ENCODE measurements around the gene CCDC91. TPM values are rescaled to one million over a fixed set of nuclear protein-coding genes. Genes with fewer than 3 reads are reported as not detected.
"Not testable (repeated sequence)": the region's sequence is repeated elsewhere in the genome, so short reads cannot be mapped to it uniquely, and the experiment has no call there.

Gene CCDC91
- total RNA-seq, 2 experiments from 2014 or later, result 19.0 to 22.1 TPM

DNA sequence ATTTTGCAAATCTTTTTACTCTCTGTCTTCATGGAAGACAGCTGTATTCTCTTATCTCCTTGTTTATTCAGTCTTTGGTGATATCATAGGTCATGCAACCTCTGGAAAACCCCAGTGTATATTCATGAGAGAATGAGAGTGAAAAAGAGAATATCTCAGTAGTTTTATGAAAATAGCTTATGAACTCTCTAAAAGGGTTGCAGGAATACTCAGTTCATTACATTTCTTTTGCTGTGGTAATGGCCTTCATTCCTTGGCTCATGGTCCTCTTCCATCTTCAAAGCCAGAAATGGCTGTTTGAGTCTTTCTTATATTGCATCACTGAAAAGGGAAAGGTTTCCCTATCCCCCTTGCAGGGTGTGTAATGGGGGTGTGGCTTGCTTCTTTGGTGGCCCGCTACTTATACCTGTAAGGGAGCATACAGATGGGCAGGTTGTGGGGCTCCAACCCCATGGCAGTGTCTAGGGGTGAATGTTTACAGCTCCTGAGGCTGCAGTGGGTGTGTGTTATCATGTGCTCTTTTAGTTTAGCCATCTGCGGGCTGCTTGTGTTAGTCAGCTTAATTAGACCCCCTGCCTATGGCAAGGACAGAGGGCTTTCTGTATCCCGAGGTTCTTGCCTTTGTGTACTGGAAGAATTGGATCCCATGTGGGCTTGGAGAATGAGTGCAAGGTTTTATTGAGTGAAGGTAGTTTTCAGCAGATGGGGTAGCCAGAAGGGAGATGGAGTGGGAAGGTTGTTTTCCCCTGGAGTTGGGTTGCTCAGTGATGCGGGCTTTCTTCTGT, 150.2 kb downstream of the CCDC91 start:
- ChIA-PET CTCF (no interaction called here), POLR2A (no interaction called here)

DNA sequence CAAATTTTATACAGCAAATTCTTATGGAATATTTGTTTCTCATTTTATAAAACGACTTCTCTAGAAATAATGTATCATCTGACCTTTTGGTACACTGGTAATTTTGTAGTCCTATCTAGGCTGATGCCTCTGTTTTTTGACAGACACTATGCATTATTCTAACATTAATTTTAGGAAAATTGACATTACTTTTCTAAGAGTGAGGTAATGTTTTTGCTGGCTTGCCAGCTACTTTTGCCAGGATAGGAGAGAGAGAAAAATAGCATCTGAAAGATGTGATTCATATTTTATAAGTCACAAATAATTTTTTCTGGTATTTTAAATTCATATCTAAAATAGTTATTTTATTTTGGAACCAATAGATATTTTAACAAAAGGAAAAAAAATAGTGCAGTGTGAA, 153.5 kb downstream of the CCDC91 start:
- POLR2A ChIA-PET, result no interaction called here

DNA sequence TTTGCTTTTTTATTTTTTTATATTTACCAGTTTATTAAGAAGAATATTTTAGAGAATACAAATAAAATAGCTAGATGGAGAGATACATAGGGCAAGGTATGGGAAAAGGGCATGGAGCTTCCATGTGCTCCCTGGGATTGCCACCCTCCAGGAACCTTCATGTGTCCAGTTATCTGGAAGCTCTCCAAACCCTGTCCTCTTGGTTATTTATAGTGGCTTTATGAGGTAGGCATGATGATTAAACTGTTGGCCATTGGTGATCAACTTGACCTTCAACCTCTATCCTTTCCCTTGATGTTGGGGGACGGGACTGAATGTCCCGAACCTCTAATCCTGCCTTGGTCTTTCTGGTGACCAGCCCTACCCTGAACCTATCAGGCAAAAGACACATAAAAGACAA, 156.3 kb downstream of the CCDC91 start:
- ChIA-PET CTCF (no interaction called here), POLR2A (no interaction called here)

More for the DNA sequence above, 153.5 kb downstream of the CCDC91 start:
- CTCF ChIA-PET, result no interaction called here

DNA sequence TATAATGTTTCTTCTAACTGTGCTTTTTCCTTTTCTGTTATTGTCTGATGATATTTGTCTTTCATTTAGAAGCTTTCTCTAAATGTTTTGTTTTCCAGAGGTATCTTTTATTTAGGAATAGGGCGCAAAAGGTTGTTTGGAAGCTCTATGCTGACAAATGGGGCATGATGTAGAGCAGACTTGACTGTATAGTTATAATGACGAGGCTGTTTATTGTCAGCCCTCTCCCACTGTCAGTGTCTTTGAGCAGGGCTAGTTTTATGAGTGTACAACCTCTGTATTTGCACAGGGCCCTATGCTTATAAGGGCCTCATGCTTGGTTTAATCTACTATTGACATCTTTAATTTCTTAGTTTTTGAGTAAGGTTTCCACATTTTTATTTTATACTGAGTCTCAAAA, 158.9 kb downstream of the CCDC91 start:
- CTCF ChIA-PET, result no interaction called here

DNA sequence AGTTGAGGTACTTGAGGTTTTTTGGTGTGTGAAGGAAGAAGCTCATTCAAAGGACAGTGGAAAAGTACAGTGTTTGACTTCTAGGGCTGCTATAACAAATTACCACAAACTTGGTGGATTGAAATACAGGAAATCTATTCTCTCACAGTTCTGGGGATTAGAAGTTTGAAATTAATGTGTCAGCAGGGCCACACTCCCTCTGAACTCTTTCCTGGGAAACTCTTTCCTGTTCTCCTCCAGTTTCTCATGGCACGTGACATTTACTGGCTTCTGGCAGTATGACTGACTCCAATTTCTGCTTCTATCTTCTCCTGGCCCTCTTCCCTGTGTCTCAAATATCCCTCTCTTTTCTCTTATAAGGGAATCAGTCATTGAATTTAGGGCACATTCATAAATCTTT, 160.2 kb downstream of the CCDC91 start:
- POLR2A ChIA-PET, result no interaction called here
- CTCF ChIA-PET, result no interaction called here

More for the DNA sequence above, 158.9 kb downstream of the CCDC91 start:
- POLR2A ChIA-PET, result no interaction called here

DNA sequence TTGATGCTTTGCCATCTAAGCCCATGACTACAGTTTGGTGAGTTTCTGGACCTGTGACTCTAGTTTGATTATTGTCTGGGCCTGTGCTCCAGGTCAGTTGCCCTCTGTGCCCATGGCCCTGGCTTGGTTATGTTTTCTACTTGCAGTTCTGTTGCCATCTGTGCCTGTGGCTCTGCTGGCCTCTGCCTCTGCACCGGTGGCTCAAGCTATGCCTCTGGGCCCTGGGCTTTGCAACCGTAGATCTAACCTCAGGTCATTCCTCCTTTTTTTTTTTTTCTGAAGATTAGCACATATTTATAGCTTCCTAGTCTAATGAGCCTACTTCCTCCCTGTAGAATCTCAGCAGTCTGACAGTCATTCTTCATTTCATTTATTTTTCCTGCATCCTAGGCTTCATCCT, 161.2 kb downstream of the CCDC91 start:
- CTCF ChIA-PET, result interaction anchor here (0.6 kb wide), 1 partner anchor 1488 kb away, joined by 3 read pairs; no protein-coding TSS in a partner anchor
- POLR2A ChIA-PET, result interaction anchor here (0.6 kb wide), 1 partner anchor 16 kb away, joined by 5 read pairs; no protein-coding TSS in a partner anchor

DNA sequence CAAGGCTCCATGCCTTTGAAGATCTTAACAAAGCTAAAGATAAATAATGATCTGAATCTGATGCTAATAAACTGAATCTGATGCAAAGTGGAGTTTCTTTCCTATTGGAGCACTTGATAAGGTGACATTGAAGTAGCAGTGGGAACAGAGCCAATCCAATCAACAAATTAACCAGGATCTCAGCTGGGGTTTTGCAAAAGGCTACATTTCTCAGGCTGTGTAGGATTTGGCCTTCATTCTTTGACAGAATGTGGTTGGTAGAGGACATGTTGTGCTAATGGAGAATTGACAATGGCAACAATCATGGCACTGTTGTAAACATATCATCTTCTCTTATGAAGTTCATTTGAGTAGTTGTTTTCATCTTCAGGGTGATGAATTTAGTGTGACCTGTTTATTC, 164.9 kb downstream of the CCDC91 start:
- CTCF ChIA-PET, result no interaction called here
- POLR2A ChIA-PET, result no interaction called here

DNA sequence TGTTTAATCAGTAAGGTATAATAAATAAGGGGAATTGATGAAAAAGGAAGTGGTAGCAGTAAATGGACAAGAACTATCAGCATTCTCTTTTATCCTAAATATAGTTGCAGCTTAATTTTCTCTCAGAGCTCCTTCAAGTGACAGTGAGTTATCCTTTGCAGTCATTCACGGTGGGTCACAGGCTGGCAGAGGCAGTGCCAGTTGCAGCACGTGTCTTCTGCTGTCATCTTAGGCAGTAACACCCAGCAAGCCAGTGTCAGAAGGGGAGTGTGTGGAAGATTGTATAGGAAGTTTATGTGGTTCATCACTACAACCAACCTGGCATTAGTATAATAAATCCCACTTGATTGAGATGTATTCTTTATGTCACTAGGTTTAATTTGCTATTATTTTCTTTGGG, 170.0 kb downstream of the CCDC91 start:
- POLR2A ChIA-PET, result no interaction called here
- CTCF ChIA-PET, result no interaction called here

DNA sequence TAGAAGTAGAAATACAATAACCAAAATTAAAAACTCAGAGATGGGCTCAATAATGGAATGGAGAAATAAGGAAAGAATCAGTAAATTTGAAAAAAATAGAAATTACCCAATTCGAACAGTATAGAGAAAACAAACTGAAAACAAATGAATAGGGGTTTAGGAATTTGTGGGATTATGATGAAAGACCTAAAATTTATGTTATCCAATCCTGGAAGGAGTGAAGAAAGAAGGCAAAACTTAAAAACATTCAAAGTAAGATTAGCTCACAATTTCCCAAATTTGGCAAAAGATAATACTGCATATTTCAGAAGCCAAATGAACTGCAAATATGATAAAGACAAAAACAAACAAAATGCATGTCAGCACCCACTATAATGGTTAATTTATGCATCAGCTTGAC, 177.1 kb downstream of the CCDC91 start:
- POLR2A ChIA-PET, result no interaction called here
- CTCF ChIA-PET, result no interaction called here

DNA sequence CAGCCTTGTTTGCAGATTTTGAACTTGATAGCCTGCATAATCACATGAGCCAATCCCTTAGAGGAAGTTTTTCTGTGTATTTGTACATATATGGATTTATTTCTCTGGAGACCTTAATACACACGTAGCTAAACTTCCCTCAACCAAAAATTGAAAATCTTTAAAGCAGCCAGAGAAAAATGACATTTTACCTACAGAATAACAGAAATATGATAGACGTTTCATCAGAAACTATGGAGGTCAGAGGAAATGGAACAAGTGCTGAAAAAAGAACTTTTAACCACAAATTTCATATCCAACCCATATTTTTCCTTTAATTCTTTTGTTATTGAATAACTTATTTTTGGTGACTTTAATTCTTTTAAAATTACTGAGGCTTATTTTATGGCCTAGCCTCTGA, 177.7 kb downstream of the CCDC91 start:
- ChIA-PET CTCF (no interaction called here), POLR2A (no interaction called here)

DNA sequence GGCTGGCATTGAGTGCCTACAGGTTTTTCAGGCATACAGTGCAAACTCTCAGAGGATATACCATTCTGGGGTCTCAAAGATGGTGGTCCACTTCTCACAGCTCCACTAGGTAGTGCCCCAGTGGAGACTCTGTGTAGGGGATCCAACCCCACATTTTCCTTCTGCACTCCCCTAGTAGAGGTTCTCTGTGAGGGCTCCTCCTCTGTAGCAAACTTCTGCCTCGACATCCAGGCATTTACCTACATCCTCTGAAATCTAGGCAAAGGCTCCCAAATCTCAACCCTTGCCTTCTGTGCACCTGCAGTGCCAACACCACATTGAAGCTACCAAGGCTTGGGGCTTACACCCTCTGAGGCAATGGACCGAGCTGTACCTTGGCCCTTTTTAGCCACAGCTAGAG, 179.2 kb downstream of the CCDC91 start:
- POLR2A ChIA-PET, result no interaction called here
- CTCF ChIA-PET, result no interaction called here

DNA sequence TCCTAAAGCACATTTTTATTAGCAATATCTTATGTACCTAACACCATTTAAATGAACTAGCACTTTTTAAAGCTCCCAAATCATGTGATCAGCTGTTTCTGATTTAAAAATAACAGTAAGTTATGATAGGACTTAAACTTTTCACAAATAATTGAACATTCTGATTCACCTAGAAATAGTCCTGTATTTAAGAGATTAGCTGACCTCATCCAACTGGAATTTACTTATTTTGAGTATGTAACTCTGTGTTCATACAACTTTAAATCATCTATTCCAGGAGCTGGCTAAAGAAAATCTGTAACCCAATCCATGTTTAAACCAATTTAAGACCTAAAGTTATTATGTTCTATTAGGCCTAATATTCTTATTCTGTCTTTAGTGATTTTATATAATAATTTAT, 184.3 kb downstream of the CCDC91 start:
- ChIA-PET CTCF (no interaction called here), POLR2A (no interaction called here)

DNA sequence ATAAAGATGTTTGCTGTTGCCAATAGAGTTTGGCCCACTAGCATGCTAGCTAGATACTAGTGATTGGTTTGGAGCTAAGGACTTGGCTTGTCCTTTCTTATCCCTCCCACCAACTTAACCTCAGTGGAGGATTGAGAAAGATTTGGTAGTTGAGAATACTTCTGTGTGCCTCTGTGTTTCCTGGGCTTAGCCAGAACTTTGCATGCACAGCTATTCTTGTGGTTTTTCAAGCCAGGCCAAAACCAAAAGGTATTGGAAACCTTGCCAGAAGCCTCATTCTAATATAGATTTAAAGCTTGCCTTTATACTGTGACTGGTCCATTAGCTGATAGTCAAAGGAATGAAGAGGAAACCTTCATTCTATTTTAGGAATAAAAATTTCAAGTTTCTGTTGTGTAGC, 188.5 kb downstream of the CCDC91 start:
- CTCF ChIA-PET, result no interaction called here
- POLR2A ChIA-PET, result no interaction called here

DNA sequence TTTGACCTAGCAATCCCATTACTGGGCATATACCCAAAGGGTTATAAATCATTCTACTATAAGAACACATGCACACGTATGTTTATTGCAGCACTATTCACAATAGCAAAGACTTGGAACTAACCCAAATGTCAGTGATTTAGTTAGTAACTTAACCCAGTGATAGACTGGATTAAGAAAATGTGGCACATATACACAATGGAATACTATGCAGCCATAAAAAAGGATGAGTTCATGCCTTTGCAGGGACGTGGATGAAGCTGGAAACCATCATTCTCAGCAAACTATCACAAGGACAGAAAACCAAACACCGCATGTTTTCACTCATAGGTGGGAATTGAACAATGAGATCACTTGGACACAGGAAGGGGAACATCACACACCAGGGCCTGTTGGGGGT, 189.5 kb downstream of the CCDC91 start:
- CTCF ChIA-PET, POLR2A ChIA-PET: not testable (repeated sequence)

DNA sequence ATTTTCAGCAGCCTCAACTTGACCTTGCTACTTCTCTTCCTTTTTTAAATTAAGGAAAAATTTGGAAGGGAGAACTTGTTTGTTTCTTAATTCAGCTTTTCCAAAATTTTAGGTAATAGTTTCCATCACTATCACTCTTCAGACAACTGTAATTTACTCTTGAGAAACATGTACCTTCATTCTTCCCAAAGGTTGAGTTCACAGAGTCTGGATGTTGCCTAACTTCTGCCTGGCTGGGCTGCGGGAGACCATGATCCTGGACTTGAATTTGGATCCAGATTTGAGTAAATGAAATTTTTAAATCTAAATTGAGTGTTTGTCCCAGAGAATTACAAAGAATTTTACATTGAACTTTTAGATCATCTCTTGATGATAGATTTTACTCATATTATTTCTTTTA, 193.1 kb downstream of the CCDC91 start:
- POLR2A ChIA-PET, result no interaction called here
- CTCF ChIA-PET, result no interaction called here

DNA sequence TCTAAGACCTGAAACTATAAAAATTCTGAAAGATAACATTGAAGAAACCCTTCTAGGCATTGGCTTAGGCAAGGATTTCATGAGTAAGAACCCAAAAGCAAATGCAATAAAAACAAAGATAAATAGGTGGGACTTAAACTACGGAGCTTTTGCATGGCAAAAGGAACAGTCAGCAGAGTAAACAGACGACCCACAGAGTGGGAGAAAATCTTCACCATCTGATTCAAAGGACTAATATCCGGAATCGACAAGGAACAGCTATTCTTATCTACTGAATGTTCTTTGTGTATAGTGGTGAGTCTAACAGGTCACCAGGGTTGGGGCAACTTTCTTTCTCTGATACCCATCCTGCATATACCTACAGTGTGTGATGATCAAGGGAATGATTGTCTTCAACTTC, 198.6 kb downstream of the CCDC91 start:
- ChIA-PET CTCF (no interaction called here), POLR2A (no interaction called here)

DNA sequence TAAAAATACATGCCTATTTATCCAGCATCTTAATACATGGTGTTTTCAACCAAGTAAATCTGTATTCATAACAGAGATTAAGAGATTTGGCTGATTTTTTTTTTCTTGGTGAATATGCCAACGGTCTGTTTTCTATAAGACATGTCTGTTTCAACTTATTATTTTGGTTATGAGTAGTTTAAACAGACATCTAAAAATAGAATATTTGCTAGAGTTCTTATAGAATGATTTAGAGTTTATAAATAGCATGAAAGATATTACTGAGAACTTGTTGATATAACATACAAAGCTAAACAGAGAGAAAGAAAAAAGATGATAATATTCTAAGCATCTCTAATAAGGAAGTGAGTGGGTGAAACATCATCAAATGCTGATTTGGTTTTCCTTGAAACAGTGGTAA, 199.9 kb downstream of the CCDC91 start:
- ChIA-PET CTCF (no interaction called here), POLR2A (no interaction called here)

DNA sequence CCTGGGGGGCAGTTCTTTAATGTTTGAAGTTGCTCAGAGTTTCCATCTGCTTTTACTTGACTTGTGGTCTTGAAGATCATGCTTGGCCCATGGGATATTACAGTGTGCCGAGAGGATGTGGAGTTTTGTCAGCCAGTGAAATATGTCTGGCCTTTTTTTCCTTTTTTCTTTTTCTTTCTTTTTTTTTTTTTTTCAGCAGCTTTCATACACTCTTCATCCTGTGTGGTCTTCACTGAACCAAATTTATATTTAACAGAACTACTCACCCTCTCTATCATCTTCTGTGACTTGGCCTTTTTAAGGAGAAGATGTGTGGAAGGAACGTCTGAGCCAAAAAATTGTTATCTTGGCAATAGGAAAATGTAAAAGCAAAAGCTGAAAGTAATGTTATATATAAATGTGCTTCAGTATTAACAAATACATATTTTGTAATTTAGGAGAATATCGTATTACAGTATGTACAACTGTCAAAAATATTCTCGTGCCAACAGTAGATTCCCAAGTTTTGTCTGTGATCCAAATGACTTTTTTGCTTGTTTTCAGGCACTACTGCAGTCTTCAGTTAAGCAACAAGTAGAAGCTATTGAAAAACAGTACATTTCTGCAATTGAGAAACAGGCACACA, 200.6 kb downstream of the CCDC91 start:
- CTCF ChIA-PET, result no interaction called here
- POLR2A ChIA-PET, result no interaction called here

DNA sequence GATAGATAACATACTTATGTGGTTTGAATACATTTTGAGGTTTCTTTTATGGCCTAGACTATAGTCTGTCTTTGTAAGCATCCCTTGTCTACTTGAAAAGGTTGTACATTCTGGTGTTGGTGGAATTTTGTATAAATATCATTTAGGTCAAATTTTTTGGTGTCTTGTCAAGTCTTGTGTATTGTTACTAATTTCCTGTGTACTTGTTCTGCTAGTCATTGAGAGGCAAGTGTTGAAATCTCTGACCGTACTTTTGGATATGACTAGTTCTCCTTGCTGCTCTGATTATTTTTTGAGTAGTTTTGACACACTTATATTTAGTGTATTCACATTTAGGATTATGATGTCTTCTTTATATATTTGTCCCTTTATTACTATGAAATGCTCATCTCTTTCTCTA, 219.6 kb downstream of the CCDC91 start:
- CTCF ChIA-PET, result no interaction called here
- POLR2A ChIA-PET, result no interaction called here

DNA sequence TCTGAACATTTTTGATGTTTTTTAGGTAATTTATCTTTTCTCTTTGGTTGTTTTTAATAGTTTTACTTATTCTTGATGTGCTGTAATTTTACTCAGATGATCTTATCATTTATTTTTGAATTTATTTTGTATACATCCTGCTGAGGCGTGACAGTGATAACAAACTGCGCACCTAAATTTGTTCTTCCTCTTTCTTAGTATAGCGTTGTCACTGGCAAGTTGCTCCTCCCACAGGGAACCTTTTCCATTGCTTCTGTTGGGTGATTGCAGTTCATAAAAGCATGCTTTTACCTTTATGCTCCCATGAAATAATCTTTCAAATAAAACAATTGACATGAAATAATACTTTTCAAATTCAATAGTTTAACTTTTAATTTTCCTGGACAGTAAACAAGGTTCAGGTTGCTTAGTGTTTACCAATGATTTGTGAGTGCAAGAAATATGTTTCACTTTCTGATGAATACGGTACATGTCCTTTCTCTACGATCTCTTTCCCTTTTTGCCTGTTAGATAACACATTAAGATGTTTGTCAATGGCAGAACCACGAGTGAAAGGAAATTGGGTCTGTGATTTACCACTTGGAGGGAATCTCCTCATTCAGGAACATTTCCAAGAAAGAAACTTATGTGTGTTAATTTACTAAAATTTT, 223.3 kb downstream of the CCDC91 start:
- CTCF ChIA-PET, result no interaction called here
- POLR2A ChIA-PET, result no interaction called here

DNA sequence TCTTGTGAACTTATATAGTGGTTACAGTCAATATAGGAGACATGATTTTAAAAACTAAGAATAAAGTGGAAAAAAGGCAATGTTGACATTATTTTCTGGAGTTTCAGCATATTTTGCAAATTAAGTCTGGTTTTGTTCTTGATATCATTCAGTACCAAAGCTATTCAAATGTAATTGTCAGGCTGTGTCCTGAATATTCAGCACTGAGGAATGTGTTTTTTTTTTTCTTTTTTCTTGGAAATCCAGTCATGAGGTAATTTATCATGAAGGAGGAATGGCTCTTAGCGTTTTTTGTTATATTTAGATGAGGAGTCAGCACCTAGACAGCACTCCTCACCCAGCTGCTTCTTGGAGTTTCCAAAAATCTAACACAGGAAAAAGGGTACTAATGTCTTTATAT, 225.5 kb downstream of the CCDC91 start:
- ChIA-PET CTCF (no interaction called here), POLR2A (no interaction called here)

DNA sequence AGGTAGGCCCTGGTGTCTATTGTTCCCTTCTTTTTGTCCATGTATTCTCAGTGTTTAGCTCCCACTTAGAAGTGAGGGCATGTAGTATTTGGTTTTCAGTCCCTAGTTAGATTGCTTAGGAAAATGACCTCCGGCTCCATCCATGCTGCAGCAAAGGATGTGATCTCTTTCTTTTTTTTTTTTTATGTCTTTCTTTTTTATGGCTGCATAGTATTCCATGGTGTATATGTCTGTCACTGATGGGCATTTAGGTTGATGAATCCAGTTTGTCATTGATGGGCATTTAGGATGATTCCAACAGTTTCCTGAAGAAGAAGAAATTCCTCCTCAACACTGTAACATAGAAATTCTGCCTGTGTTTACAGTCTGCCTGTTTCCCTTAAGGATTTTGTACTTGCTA, 231.1 kb downstream of the CCDC91 start:
- ChIA-PET POLR2A (no interaction called here), CTCF (no interaction called here)

All from activated CD8-positive, alpha-beta memory T cell treated with anti-CD3 and anti-CD28 coated beads for 36 hours (primary cell).